HG03469 (cell line): Measurements from ENCODE around the gene ENTREP3.
"Not testable (repeated sequence)": the region's sequence is repeated elsewhere in the genome, so short reads cannot be mapped to it uniquely, and the experiment has no call there.

Source experiments
- ATAC-seq: cut with Tn5 transposase; IDR thresholded peaks from one replicate; pipeline ENCODE4 v1.9.1; 2021; ENCODE audit warnings: mild to moderate bottlenecking, moderate library complexity, moderate number of reproducible peaks; ENCODE audit not compliant: unreplicated experiment

The ENTREP3 gene

DNA sequence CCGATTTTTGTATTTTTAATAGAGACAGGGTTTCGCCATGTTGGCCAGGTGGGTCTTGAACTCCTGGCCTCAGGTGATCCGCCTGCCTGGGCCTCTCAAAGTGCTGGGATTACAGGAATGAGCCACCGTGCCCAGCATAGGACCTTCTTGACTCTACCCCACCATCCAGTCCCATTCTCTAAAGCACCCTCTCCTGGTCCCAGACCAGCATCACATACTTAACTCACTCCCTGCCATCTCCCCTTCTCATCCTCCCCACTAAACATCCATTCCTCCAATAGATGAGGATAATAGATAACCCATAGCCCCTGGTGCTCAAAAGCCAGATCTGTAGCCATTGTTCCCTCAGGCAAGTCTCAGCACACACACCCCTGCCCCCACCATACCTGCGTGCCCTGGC is 2.1 kb downstream of the ENTREP3 start:
- ATAC-seq, result no peak

DNA sequence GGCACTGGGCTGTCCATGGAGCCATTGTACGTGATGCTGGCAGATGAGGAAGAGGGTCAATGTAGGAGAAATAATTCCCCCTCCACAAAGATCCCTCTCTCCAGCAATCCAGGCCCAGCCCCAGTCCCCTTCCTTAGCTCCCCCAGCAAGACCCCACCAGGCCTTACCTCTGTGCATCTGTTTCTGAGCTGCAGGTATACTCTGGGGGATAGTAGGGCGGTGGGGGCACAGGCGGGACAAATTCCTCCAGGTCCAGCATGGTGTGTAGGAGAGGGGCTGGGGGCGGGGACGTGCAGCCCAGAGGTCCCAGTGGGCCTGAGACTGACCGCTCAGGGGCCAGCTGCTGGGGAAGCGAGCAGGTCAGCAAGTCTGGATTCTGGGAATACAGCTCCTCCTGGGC is 3.7 kb downstream of the ENTREP3 start:
- no peak for ATAC-seq

DNA sequence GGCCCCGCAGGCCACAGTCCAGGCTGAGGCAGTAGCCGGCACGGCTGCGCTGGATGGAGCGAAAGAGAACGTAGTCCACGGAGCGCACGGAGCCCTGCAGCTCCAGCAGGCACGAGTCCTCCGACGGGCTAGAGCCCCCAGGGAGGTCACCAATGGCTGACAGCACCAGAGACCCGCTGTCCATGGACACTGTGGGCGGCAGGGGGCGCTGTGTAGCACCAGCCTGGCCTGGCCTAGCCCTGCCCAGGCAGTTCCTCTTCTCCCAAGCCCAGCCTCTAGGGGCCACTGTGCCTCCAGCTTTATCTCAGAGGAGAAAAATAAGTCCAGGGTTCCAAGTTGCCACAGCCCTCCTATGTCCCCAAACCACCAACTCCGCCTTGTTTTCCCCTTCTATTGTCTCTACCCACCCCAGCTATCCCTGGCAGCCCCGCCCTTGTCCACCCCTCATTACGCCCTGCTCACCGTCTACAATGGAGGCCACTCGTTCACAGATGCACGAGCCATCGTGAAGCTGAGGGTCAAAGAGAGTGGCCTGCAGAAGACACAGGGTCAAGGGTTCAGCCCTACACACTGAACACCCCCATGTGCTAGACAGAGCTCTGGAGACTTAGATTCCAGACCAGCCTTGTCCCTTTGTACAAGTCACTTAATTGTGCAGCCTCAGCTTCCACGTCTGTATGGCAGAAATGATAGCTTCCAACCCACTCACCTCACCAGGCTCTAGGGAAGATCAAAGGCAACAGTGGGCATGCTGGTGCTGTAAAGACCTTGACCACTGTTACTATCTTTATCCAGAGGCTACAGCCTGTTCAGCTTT is 4.4 kb downstream of the ENTREP3 start:
- peak; percentile 68 for ATAC-seq

DNA sequence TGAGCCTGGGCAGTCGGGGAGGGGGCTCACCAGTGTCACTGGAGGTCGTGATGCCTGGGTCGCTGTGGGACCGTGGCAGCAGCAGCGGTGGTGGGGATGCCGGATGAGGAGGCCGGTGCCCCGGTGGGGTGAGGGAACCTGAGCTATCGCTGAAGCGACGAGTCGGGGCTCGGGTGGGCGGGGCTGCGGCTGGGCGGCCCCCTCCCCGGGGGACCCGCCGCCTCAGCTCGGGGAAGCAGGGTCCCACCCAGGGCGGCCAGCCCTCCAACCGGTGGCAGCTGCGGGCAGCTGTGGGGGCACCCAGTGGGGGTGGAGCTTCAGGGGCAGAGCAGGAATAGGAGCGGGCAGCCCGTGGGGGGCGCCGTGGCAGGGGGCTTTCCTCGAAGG is 5.0 kb downstream of the ENTREP3 start:
- no peak for ATAC-seq

DNA sequence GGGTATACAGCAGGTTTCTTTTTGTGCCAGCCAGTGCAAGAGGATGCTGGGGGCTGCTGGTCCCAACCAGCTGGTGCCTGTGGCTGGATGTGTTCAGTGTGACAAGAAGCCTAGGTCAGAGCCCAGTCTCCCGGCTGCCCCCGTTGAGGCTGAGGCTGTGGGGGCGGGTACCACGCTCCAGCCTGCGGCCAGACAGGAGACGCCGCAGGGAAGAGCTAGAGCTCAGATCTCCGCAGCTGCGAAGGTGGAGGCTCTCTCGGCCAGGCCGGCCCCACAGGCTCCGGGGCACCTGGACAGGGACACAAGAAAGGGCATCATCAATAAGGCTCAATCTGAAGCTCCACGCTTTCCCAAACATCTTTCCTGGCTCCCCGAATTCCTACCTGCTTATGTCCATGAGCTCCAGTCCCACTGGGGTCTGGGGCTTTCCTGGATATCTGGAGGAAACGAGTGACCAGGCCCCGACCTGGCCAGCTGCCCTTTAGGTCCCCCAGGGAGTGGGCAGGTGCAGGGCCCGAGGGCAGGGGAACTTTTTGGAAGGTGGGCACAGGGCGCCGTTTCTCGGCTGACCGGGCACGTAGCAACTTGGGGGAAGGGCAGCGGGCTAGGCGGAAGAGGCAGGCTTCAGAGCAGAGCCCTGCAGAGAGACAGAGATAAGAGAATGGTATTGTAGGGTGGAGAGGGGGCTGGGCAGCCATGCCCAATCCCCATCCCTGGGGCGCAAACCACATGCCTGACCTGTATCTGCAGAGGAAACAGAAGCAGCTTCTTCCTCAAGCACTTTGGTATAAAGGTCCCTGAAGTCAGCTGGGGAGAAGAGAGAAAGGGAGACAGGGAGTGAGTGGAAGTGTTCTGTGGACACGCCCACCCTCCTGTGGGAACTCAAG is 7.4 kb downstream of the ENTREP3 start:
- no peak for ATAC-seq

DNA sequence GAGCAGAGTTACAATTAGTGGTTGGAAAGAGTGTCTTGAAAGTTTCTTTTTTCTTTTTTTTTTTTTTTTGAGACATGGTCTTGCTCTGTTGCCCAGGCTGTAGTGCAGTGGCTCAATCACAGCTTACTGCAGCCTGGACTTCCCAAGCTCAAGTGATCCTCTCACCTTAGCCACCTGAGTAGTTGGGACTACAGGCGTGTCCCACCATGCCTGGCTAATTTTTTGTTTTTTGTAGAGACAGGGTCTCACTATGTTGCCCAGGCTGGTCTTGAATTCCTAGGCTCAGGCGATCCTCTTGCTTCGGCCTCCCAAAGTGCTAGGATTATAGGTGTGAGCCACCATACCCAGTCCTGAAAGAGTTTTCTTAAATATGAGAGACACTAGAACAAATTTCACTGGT is 8.5 kb downstream of the ENTREP3 start:
- ATAC-seq, result not testable (repeated sequence)

DNA sequence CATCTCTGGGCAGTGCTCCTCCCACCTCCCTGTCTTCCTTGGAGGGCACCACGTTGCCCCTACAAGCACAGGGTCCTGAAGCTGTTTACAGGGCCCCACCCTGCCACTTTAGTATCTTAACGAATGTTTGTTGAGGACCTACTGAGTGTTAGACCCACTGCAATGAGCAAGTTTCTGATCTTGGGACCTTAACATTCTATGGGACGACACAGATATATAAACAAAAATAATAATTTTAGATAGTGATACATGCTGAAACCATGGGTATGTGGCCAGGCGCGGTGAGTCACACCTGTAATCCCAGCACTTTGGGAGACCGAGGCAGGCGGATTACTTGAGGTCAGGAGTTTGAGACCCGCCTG is 10.1 kb downstream of the ENTREP3 start:
- no peak for ATAC-seq

DNA sequence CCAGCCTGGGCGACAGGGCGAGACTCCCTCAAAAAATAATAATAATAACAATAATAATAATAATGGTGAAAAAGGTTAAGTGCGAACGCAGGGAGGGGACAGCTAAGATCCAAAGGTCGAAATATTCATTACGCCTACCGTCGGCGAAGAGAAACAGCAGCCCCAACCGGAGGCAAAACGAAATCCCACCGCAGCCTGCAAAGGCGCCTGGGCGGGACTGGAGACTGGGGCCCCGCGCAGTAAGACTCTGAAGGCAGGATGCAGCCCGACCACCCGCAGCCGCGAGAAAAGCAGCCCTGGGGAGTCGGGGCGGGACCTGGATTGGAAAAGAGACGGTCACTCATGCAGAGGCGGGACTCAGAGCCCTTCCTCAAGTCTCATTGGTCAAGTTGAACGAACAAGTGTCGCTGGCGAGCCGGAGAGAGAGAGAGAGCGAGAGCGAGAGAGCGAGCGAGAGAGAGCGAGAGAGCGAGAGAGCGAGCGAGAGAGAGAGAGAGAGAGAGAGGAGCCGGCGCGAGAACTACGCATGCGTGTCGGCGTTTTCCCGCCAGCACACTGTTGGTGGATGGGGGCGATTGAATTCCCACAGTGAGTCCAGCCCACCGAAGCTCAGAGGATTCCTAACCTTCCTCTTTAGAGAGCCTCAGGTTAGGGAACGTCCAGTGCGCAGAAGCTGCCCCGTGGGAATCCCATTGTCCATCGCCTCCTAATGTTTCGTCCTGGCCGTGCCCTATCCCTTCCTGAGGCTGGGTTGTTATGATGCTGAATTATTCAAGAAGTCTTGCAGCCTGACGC is 10.7 kb downstream of the ENTREP3 start:
- ATAC-seq, result peak; percentile 45

DNA sequence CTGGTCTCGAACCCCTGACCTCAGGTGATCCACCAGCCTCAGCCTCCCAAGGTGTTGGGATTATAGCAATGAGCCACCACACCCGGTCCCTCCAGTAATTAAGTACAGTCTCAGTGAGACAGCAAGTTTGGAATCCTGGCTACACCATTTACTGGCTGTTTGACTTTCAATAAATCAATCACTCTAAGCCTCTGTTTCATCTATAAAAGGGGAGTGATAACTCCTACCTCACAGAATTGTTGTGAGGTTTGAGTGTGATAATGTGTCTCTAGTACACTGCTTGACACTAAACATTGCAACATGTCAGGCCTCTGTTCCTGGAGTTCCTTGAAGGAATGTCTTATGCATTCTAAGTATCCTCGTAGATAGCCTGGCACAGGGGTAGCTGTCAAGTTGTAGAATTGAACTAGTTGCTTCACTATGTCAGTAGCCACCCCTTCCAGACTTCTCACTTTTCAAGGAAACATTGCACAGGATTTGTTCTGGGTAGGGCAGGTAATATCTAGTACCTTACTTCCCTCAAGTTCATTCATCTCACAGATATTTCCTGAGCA is 12.4 kb downstream of the ENTREP3 start:
- no peak for ATAC-seq

DNA sequence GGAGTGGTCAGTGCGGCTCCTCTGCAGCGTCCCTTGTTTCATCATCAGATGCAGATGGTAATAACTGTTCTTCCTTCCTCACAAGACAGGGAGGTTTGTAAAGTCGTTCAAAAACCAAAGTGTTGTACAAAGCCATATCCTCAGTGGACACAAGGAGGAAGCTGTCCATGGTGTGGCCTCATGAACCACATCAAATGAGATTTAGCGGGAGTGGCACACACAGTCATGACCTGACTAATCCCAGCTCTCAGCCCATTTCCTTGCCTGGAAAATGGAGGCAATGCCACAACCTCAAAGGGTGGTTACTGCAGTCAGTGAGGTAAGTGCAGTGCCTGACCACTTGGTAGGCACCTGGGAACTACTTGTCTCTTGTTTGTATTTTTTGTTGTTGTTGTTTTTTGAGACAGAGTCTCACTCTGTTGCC is 13.4 kb downstream of the ENTREP3 start:
- no peak for ATAC-seq

DNA sequence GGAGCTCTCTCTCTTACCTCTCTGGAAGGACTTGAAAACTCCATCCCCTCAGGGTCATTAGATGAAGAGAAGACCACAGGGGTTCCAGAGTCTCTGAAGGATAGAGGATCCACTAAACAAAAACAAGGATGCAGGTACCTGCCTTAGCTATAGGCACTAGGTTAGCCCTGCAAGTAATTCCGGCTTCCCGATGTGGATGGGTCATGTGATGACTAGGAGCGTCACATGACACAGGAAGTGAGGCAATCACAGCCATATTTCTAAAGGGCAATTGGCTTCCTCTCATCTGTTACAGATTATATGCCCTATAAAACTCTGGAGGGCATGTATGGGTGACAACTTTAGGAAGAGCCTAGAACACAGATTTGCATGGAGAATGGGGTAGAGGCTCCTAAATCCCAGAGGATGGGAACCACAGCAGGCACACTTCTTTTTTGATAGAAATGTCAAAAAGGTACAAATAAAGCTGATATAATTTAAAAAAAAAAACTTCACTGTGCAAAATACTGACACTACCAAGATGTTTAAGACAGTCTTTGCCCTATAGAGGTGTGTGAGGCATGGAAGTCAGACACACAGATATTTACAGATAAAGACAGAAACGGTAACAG is 14.1 kb downstream of the ENTREP3 start:
- ATAC-seq, result no peak

DNA sequence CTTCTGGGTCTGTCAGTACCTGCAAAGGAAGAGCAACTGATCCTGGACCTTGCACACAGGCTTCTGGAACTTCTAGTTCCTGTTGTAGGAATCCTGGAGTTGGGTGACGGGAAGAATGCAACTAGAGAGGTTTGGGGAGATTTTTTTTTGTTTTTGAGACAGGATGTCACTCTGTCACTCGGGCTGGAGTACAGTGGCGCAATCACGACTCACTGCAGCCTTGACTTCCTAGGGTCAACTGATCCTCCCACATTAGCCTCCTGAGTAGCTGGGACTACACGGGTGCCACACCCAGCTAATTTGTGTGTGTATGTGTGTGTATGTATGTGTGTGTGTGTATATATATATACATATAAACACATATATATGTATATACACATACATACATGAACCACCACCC is 18.8 kb downstream of the ENTREP3 start:
- ATAC-seq, result no peak

DNA sequence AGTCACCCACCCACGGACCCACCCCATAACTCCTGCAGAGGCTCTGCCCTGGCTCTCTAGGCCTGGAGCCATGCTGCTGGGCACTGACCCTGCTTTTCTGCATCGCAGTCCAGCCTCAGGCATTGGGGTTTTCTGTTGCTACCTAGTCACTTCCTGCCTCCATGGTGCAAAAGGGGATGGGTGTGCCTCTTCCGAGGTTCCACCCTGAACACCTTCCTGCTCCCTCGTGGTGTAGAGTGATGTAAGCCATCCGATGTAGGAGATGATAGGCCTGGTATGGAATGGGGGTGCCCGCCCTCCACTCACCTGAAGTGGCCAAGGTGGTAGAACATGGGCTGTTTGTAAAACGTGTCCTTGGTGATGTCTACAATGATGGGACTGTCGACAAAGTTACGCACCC is 19.9 kb downstream of the ENTREP3 start:
- not testable (repeated sequence) for ATAC-seq

DNA sequence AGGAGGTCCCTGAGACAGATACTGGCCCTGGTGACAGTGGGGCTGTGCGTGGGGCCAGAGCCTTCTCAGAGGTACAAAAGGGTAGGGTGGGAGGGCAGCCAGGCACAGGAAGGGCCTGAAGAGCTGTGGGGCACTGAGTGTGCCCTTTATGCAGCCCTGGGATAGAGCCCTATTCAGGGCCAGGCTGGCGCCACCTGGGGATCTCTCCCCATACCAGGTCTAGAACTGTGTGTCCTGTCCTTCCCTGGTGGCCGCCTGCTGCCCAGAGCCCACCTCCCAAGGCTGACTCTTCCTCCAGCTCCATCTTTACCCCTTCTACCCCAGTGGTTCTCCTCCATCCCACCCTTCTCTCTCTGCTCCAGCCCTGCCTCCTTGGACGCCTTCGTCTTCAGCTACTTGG is 21.8 kb downstream of the ENTREP3 start:
- not testable (repeated sequence) for ATAC-seq

DNA sequence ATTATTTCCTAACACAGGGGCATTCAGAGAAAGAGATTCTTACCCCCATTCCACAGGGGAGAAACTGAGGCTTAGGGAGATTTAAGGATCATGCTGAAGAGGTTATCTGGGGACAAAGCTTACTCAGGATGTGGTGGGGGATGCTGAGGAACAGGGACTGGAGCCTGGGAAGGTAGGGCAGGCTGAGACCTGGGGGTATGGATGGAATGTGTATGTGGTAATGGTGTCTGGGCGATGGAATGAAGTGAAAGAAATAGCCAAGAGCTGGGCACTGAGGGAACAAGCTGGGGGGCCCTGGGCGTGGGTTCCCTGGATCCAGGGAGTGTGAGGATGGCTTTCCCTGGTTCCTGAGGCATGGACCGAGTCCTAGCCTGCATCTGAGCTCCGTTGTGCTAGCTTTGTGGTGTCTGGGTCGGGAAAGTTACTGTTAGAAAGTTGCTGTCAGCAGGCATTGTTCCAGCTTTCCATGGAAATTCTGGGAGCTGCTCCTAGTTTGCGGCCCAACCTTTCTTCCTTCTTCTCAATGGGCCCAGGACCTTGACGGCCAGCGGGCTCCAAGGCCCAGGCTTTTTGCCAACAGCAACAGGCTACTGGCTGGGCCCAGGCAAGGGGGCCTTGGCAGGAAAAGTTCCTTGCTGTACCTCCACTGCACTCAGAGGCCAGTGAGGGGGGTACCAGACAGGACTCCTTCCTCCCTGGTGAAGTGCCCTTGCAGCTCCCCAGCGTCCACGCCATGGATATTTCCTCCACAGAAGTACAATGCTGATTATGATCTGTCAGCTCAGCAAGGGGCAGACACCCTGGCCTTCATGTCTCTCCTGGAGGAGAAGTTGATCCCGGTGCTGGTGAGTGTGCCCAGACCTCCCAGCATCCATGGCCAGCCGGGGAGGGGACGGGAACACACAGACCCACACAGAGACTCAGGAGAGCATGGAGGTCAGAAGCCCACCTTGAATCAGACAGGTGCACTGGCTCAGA is 23.0 kb downstream of the ENTREP3 start:
- ATAC-seq, result not testable (repeated sequence)

DNA sequence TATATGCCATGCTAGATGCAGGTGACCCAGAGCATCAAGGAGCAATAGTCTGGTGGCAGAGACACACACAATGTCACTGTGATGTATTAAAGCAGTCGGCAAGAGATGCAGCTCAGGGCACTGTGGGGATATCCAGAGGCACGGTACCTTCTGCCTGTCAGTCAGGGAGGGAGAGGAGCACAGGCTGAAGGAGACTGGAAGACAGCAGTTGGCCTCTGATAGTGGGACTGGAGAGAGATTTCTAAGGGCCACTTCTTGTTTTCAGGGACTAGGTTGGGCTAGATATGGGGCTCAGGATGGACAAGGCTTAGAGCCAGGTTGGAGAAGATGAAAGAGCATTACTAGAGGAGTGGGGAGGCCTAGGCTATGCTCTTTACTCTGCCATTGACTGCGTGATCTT is 24.0 kb downstream of the ENTREP3 start:
- not testable (repeated sequence) for ATAC-seq

DNA sequence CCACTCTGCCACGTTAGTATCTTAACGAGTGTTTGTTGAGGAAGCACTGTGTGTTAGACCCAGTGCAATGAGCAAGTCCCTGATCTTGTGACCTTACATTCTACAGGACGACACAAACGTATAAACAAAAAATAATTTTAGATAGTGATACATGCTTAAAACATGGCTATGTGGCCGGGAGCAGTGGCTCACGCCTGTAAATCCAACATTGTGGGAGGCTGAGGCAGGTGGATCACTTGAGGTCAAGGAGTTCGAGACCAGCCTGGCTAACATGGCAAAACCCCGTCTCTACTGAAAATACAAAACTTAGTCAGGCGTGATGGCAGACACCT is 27.2 kb downstream of the ENTREP3 start:
- no peak for ATAC-seq

DNA sequence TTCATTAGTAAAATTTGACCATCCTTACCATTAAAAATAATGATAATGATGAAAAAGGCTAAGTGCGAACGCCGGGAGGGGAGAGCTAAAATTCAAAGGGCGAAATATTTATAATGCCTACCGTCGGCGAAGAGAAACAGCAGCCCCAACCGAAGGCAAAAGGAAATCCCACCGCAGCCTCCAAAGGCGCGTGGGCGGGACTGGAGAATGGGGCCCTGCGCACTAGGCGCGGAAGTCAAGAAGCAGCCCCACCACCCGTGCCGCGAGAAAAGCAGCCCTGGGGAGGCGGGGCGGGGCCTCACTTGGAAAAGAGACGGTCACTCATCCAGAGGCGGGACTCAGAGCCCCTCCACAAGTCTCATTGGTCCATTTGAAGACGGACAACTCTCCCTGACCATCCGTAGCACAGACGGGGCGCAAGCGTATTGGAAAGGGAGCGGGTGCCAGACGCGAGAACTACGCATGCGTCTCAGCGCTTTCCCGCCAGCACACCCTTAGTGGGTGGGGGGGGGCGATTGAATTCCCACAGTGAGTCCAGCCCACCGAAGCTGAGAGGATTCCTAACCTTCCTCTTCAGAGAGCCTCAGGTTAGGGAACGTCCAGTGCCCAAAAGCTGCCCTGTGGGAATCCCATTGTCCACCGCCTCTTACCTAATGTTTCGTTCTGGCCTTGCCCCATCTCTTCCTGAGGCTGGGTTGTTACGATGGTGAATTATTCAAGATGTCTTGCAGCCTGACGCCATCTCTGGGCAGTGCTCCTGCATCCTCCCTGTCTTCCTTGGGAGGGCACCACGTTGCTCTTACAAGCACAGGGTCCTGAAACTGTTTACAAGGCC is 27.8 kb downstream of the ENTREP3 start:
- peak; percentile 73 for ATAC-seq

DNA sequence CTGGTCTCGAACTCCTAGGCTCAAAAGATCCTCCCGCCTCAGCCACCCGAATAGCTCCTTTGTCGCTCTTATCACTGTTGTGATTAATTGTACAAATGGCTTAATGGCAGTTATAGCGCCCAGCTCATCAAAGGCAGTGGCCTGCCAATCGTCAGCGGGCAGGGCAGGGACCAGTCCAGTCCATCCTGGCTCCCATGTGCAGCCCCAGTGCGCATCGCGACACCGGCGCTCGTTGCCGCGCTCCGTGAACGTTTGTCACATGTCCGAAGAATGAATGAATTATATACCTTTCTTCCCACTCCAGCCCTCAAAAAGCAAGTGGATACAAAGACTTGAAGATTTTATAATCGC is 28.4 kb downstream of the ENTREP3 start:
- ATAC-seq, result no peak
